HG03175 (cell line): Measurements from ENCODE around the gene HIP1R.
"Not testable (repeated sequence)": the region's sequence is repeated elsewhere in the genome, so short reads cannot be mapped to it uniquely, and the experiment has no call there.

Source experiments
- ATAC-seq: cut with Tn5 transposase; IDR thresholded peaks from one replicate; pipeline ENCODE4 v1.9.1; 2021; ENCODE audit warnings: mild to moderate bottlenecking, moderate library complexity; ENCODE audit not compliant: unreplicated experiment

HIP1R gene

GRCh38 chr12:122871851-122872780 lies 36.9 kb downstream of the HIP1R start:
- no peak for ATAC-seq

DNA sequence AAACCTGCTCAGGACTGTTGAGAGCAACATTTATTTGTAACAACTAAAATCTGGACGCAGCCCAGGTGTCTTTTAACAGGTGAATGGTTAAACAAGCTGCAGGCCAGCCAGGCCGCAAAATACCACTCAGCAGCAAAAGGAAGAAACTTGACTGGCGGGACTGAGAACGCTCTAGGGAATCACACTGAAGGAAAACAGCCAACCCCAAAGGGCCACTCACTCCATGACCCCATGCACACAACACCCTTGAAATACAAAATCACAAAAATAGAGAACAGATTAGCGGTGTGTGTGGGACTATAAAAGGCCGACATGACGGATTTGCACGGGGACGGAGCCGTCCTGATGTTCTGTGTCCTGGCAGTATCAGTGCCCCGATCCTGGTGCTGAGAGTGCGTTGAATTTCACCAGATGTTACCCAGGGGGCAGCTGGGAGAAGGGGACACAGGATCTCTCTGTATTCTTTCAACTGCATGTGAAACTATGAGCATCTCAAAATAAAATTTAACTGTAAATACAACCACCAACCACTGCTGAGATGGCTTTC lies 37.6 kb downstream of the HIP1R start:
- ATAC-seq = no peak

- no peak for ATAC-seq
These were observed 38.3 kb downstream of the HIP1R start for GRCh38 chr12:122873540-122873939.

GRCh38 chr12:122874081-122874480 lies 38.8 kb downstream of the HIP1R start:
- ATAC-seq = no peak

- peak; percentile 67 for ATAC-seq
These were observed 40.4 kb downstream of the HIP1R start for GRCh38 chr12:122875590-122876220.

DNA sequence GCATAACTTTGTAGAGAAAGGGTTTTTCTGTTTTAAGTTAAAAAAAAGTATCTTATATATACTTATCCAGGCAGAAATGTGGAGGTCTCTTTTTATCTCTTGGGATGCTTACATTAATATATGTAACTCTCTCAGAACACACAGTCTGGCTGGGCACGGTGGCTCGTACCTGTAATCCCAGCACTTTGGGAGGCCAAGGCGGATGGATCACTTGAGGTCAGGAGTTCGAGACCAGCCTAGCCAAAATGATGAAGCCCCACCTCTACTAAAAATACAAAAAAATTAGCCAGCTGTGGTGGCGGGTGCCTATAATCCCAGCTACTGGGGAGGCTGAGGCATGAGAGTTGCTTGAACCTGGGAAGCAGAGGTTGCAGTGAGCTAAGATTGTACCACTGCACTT lies 41.0 kb downstream of the HIP1R start:
- ATAC-seq = not testable (repeated sequence)

- no peak for ATAC-seq
These were observed 41.5 kb downstream of the HIP1R start for GRCh38 chr12:122876731-122877130.

GRCh38 chr12:122878780-122879612 lies 43.7 kb downstream of the HIP1R start:
- no peak for ATAC-seq

DNA sequence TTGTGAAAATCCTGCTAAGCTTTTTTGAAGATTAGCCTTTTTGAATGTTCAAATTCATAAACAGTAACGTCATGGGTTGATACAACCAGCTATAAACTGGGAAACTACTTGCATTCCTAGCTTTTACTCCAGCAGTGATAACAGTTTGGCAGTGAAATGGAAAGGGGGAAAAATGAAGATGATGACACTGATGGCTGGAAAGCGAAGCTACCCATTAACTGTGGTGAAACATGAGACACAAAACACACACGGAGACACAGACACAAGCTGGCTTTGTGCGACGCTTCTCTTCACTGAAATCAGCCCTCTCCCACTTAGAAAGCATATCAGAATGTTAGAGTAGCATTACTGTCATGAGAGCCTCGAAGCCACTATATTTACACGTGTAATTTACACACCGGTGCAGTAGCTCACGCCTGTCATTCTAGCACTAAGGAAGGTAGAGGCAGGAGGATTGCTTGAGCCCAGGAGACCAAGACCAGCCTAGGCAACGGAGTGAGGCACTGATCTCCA lies 45.0 kb downstream of the HIP1R start:
- no peak for ATAC-seq

- ATAC-seq = no peak
These were observed 45.4 kb downstream of the HIP1R start for GRCh38 chr12:122880668-122881067.

GRCh38 chr12:122882908-122883558 lies 47.8 kb downstream of the HIP1R start:
- no peak for ATAC-seq

DNA sequence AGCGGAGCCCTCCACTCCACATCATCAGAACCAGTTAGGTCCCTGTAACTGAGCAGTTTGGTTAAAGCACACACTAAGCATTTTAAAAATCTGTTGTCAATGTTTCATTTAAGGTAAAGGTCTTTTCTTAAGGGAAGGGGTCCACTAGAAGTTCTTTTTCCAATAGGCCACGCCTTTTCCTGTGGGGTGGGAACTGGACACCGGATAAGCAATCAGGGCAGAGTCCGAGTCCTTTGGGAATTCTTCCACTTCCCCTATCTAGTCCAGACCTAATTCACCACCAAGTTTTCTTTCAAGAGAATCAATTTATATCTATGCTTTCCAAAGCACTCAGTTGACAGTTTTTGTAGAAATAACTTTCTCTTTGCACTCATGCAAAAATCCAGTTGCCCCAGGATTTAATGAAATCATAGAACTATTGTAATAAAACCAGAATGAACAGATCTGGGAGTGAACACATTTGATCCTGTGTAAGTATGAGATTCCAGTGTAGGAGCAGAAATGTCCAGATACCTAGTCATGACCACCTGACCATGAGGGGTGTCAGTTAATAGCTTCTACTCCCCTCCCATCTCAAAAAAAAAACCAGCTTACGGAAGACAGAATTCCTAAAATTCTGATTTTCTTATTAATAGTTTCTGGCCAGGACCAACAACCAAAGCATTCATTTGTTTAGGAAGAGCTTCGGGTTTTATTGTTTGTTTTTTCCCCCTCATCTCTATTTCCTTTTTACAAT lies 49.0 kb downstream of the HIP1R start:
- ATAC-seq = no peak

GRCh38 chr12:122884860-122885259 lies 49.6 kb downstream of the HIP1R start:
- ATAC-seq = no peak

- no peak for ATAC-seq
These were observed 50.9 kb downstream of the HIP1R start for GRCh38 chr12:122886161-122886560.

DNA sequence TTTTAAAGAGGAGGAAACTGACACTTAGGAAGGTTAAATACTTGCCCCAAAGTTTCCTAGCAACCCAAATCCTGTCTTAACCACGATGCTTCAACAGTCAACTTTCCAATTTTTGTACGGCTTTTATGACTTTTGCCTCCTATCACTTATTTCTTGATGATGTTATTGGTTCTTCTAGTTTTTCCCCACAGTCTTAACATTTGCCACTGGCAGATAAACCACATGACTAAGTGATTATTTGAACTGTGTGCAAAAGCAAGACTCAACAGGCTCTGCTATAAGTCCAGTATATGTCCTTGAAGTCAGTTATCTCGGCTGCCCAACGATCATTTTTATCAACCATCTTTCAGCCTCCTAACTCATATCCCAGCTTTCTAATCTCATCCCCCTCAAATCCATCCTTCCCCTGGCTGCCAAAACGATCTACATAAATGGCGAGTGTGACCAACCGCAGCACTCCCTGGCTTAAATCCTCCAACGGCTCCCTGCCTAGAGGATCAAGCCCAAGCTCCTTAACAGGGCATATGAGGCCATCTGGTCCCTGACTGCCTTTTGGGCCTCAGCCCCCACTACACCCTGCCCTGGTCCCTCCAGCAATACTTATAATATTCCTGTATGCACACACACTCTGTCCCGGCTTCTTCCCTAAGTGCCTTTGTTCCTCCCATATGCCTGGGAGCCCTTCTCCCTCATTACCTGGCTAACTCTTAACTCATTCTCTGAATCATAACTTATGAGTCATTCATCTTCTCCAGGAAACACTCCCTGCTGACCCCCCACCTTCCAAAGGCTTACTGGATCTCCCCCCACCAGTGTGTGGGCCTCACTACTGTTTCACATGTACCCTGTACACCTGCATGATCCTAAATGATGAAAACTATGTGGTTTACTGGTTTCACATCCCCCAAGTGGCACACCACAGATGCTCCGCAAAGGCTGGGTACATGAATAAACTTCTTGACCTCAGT lies 51.9 kb downstream of the HIP1R start:
- peak; percentile 79 for ATAC-seq

DNA sequence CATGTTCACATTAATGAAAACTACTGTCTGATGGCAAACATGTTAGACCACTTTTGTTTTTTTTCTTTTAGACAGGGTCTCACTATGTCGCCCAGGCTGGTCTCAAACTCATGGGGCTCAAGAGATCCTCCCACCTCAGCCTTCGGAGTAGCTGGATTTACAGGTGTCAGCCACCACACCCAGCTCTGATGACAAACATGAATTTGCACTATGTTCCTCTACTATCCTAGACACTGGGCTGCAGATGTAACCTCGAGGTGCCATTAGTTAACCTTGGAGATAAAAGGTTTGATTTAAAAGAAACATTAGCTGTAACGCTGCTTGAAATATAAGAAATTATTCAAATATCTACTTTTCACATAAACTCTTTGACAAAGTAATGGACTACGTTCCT lies 52.6 kb downstream of the HIP1R start:
- ATAC-seq = peak; percentile 16

DNA sequence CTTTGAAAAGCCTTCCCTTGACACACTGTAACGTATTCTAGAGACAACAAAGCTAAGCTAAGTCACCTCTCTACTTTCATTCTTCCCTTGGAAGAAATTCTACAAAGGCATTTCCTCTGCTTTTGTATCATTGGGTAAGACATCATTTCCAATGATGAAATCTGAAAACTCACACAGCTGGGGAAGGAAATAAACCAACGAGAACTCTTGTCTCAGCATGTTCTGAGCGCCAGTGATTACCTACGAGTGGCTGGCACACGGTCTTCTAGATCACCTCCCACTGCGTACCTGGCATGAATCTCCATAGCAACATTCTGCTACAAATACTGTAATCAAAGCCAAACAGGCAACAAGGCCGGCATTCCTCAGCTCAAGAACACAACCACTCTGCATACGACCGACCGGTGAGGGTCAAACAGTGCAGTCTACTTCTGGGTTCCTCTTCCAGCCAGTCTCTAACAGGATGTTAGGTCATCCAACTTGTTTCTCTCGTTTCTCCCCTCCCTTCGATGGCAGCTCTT lies 53.0 kb downstream of the HIP1R start:
- ATAC-seq = no peak
